IPS-20b (cell line): ENCODE data around the gene LHFPL4.

Experiments
- H3K27ac ChIP-seq: one replicate; pipeline ENCODE4 v1.5.1; 2013; ENCODE audit warnings: low read length
- H3K27me3 ChIP-seq: 2 replicates; pipeline ENCODE4 v1.6.1; 2013; ENCODE audit warnings: mild to moderate bottlenecking, low read length, inconsistent platforms; ENCODE audit not compliant: insufficient read depth
- H3K36me3 ChIP-seq: 2 replicates; pipeline ENCODE4 v1.6.1; 2013; ENCODE audit warnings: low read depth, mild to moderate bottlenecking, inconsistent platforms, low read length, moderate library complexity; ENCODE audit not compliant: insufficient read depth
- H3K4me1 ChIP-seq: 2 replicates; pipeline ENCODE4 v1.6.1; 2013; ENCODE audit warnings: mild to moderate bottlenecking, control low read depth, inconsistent platforms, low read length, moderate library complexity; ENCODE audit not compliant: insufficient read depth
- H3K4me3 ChIP-seq: 2 replicates; pipeline ENCODE4 v1.5.1; 2013; ENCODE audit warnings: mild to moderate bottlenecking, low read length, inconsistent platforms
- H3K9ac ChIP-seq: 2 replicates; pipeline ENCODE4 v1.6.1; 2013; ENCODE audit warnings: low read depth, mild to moderate bottlenecking, inconsistent platforms, low read length, moderate library complexity
- H3K9me3 ChIP-seq: 2 replicates; pipeline ENCODE4 v1.6.1; 2013; ENCODE audit warnings: mild to moderate bottlenecking, low read depth, low read length, inconsistent platforms; ENCODE audit not compliant: insufficient read depth

The LHFPL4 gene

GRCh38 chr3:9467451-9467850, 86.2 kb downstream of the LHFPL4 start:
- no peak overlapping the region for H3K4me3 ChIP-seq
- no peak overlapping the region for H3K9ac ChIP-seq
- H3K27me3 ChIP-seq: no peaks in the 10 kb centered on the region
- no peaks in the 10 kb centered on the region for H3K9me3 ChIP-seq
- peaks cover 100% of the 10 kb centered on the region for H3K36me3 ChIP-seq
- H3K4me1 ChIP-seq: no peaks in the 10 kb centered on the region
- no peak overlapping the region for H3K27ac ChIP-seq

DNA sequence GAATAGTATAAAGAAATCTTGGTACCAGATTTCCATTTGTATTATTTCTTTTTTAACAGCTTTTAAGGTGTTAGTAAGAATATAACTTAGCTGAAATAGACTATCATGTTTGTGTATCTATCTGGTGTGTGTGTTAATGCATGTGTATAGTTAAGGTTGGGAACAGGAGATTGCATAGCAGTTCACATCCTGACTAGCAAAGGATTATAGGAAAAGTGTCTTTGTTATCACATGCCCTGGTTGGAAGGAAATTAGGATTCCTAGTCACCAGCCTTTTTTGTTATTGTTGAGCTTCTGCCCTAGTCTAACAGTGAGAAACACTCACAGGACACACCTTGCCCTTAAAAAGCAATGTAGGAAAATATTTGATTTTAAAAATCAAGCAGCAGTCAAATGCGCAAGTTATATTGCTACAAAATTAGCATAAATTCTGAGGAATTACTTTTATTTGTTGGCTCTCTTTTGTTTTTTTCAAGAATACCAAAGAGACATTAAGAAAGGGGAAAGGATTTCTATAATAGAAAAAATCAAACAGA, 98.0 kb downstream of the LHFPL4 start:
- Histone ChIP-seq H3K4me3 (no peak overlapping the region), H3K27me3 (no peaks in the 10 kb centered on the region), H3K4me1 (no peaks in the 10 kb centered on the region), H3K27ac (no peak overlapping the region), H3K9ac (no peak overlapping the region), H3K36me3 (peaks cover 98% of the 10 kb centered on the region), H3K9me3 (no peaks in the 10 kb centered on the region)

DNA sequence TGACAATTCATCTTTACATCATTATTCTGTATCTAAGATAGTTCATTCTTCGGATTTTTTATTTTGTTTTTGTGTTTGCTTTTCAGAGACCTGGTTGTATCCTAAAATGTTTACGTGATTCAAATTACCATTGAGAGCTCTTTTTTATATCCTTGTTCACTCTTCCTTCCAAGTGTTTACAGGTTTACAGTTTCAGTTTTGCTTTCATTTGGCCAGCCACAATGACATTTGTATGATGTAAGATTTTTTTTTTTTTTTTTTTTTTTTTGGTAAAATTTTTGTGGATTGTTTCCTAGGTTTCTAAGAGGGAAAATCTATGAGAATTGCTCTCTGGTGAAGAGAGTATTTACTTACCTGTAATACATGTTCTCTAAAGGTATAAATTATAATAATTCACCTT, 101.2 kb downstream of the LHFPL4 start:
- Histone ChIP-seq H3K27ac (no peak overlapping the region), H3K4me1 (no peaks in the 10 kb centered on the region), H3K27me3 (no peaks in the 10 kb centered on the region), H3K9ac (no peak overlapping the region), H3K36me3 (peaks cover 98% of the 10 kb centered on the region), H3K9me3 (no peaks in the 10 kb centered on the region), H3K4me3 (no peak overlapping the region)

DNA sequence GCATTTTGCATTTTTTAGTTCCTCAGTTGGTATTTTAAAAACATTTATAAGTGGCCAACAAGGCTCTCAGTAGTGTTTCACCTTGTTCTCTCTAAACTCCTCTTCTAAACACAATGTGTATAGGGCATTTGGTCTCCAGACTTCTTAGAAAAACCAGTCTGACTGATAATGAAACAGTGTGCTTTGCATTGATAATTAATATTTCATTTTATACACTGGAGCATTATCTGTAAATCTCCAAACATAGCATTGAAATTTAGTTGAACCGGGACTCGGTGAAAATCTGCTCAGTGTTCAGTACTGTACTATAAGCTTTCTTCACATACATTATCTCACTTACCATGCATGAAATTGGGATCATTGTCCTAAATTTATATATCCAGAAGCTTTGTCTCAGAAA, 102.6 kb downstream of the LHFPL4 start:
- Histone ChIP-seq H3K9ac (no peak overlapping the region), H3K27ac (no peak overlapping the region), H3K4me1 (no peaks in the 10 kb centered on the region), H3K36me3 (peaks cover 100% of the 10 kb centered on the region), H3K9me3 (no peaks in the 10 kb centered on the region), H3K27me3 (no peaks in the 10 kb centered on the region), H3K4me3 (no peak overlapping the region)

- Histone ChIP-seq H3K4me1 (no peaks in the 10 kb centered on the region), H3K27me3 (no peaks in the 10 kb centered on the region), H3K27ac (no peak overlapping the region), H3K9ac (no peak overlapping the region), H3K36me3 (peaks cover 96% of the 10 kb centered on the region), H3K9me3 (no peaks in the 10 kb centered on the region), H3K4me3 (no peak overlapping the region)
These were observed 103.5 kb downstream of the LHFPL4 start for GRCh38 chr3:9450126-9450525.

- H3K36me3 ChIP-seq: peaks cover 96% of the 10 kb centered on the region
- H3K9ac ChIP-seq: no peak overlapping the region
- no peaks in the 10 kb centered on the region for H3K9me3 ChIP-seq
- no peaks in the 10 kb centered on the region for H3K27me3 ChIP-seq
- no peak overlapping the region for H3K27ac ChIP-seq
- H3K4me3 ChIP-seq: no peak overlapping the region
- H3K4me1 ChIP-seq: no peaks in the 10 kb centered on the region
These were observed 105.0 kb downstream of the LHFPL4 start for GRCh38 chr3:9448643-9449042.
